Skeletal muscle satellite cell (primary cell): ENCODE measurements around the gene MZT2B. TPM values are rescaled to one million over a fixed set of nuclear protein-coding genes. Genes with fewer than 3 reads are reported as not detected.
"Not testable (repeated sequence)": the region's sequence is repeated elsewhere in the genome, so short reads cannot be mapped to it uniquely, and the experiment has no call there.

Experiments
- H3K27me3 ChIP-seq: 2 replicates; pipeline ENCODE4 v1.7.0; 2013; ENCODE audit warnings: low read length; ENCODE audit not compliant: control insufficient read depth, insufficient read depth
- H3K36me3 ChIP-seq: 2 replicates; pipeline ENCODE4 v1.7.0; 2013; ENCODE audit warnings: mild to moderate bottlenecking, control low read depth, low read length; ENCODE audit not compliant: insufficient read depth
- H3K4me1 ChIP-seq: 2 replicates; pipeline ENCODE4 v1.7.0; 2013; ENCODE audit warnings: low read length; ENCODE audit not compliant: control insufficient read depth, insufficient read depth
- H3K4me2 ChIP-seq: 2 replicates; pipeline ENCODE4 v1.7.0; 2013; ENCODE audit warnings: mild to moderate bottlenecking, low read length
- H3K4me3 ChIP-seq: 2 replicates; pipeline ENCODE4 v1.7.0; 2013; ENCODE audit warnings: low read length
- H3K9ac ChIP-seq: 2 replicates; pipeline ENCODE4 v1.7.0; 2013; ENCODE audit warnings: mild to moderate bottlenecking, low read depth, low read length, moderate library complexity
- H3K9me3 ChIP-seq: replicated peaks from 2 replicates; pipeline ENCODE4 v1.7.0; 2013; ENCODE audit warnings: mild to moderate bottlenecking, control low read depth, low read length
- total RNA-seq: library from RNA; depleted of rRNA; stranded (reverse); fragments of >200 nt; gene quantifications from 2 replicates; pipeline ENCODE4 v1.2.3, GENCODE V29; 2012; rRNA removed

MZT2B gene
- total RNA-seq = 129 and 145 TPM in 2 replicates

DNA sequence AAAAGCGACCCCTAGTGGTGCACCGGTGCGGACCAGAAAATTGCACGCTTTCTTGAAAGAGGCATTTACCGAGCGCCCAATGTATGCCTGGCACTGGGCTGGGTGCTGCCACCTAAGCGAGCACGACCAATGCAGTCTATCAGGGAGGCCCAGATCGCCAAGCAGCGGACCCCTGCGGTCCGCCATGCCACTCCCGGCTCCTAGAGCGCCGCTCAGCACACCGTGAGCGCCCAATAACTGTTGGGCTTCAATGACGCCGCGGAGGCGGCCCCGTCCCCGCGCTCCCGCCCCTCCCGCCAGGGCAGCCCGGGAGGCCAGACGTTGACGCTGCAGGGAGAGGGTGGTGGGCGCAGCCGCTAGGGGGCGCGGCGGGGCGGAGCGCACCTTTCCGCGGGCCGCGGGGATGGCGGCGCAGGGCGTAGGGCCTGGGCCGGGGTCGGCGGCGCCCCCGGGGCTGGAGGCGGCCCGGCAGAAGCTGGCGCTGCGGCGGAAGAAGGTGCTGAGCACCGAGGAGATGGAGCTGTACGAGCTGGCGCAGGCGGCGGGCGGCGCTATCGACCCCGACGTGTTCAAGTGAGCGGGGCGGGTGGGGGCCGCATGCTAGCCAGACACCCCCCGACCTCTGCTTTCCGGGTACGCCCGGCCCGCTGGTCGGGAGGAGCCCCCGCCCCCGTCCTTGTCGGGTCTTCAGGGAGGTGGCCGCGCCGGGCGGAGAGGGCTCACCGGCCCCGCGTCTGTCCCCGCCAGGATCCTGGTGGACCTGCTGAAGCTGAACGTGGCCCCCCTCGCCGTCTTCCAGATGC lies at the start of gene MZT2B:
Gene MZT2B (plus strand): TSS at position 383 of the 803 bp plus-strand sequence. CDS start 21 bp downstream, at position 404.
- peak within 1 kb of the TSS; percentile 97 for H3K4me2 ChIP-seq
- not testable (repeated sequence) for H3K9me3 ChIP-seq
- H3K4me3 ChIP-seq = peak within 1 kb of the TSS; percentile 100

DNA sequence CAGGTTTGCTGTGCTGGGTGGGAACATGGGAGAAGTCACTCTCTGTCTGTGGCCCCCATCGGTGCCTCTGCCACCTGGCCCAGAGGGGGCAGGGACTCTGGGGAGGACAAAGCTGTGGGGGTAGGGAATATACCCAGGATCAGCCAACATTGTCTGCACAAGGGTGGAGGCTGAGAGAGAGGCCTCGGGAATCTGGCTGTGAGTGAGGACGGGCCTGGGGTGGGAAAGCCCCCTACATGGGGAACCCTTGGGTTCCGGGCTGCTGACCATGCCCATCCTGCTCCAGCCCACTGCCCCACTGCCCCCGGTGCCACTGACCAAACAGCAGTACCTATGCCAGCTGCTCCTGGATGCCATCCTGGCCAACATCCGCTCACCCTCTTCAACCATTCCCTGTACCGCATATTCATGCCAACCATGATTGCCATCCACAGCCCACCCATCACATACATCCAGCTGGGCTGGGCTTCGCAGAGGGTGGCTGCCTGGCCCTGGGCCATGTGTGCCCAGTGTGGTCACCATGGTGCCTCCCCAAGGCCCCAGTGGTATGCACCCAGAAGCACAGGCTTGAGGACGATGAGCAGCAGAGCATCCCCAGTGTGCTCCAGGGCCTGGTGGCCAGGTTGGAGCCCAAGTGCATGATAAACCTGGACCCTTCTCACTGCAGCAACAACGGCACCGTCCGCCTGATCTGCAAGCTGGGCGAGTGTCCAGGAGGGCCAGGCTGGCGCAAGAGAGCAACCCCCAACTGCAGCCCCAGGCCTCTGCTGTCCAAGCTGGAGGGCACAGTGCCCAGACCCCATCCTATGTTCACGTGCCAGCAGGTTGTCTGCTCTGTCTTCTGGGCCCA lies 46.1 kb upstream of the MZT2B start:
- Histone ChIP-seq H3K9ac (no peak overlapping the region), H3K4me3 (no peak overlapping the region), H3K4me2 (no peak overlapping the region), H3K4me1 (no peaks in the 10 kb centered on the region), H3K9me3 (no peaks in the 10 kb centered on the region), H3K36me3 (no peaks in the 10 kb centered on the region), H3K27me3 (no peaks in the 10 kb centered on the region)

More for the DNA sequence above, at the start of gene MZT2B:
- not testable (repeated sequence) for H3K27me3 ChIP-seq, H3K36me3 ChIP-seq, H3K4me1 ChIP-seq
- peak within 1 kb of the TSS; percentile 98 for H3K9ac ChIP-seq

- not testable (repeated sequence) for H3K4me1 ChIP-seq, H3K4me2 ChIP-seq, H3K27me3 ChIP-seq, H3K4me3 ChIP-seq, H3K36me3 ChIP-seq, H3K9ac ChIP-seq, H3K9me3 ChIP-seq
Measured at GRCh38 chr2:130136546-130136945, 45.5 kb upstream of the MZT2B start.

DNA sequence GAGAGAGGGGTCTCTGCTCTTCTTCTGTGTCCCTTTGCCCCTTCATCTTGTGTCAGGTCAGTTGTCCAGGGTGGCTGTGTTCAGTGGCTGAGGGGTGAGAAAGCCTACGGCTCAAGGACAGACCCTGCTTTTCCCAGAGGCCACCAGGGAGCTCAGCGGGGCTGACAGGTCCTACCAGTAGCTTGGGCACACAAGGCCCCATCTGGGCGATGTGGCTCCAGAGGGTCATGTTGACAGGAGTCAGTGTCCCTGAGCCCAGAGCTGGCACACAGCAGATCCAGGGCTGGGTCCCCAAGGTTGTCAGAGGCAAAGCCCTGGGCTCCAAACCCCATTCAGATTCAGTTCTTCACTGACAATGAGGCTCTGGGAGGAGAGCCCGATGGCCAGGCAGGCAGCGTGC lies 44.9 kb upstream of the MZT2B start:
- not testable (repeated sequence) for H3K9me3 ChIP-seq, H3K9ac ChIP-seq, H3K36me3 ChIP-seq, H3K4me3 ChIP-seq, H3K4me1 ChIP-seq, H3K27me3 ChIP-seq, H3K4me2 ChIP-seq

GRCh38 chr2:130138326-130138725 lies 43.7 kb upstream of the MZT2B start:
- H3K27me3 ChIP-seq, H3K9me3 ChIP-seq, H3K4me3 ChIP-seq, H3K9ac ChIP-seq, H3K4me1 ChIP-seq, H3K4me2 ChIP-seq, H3K36me3 ChIP-seq: not testable (repeated sequence)

DNA sequence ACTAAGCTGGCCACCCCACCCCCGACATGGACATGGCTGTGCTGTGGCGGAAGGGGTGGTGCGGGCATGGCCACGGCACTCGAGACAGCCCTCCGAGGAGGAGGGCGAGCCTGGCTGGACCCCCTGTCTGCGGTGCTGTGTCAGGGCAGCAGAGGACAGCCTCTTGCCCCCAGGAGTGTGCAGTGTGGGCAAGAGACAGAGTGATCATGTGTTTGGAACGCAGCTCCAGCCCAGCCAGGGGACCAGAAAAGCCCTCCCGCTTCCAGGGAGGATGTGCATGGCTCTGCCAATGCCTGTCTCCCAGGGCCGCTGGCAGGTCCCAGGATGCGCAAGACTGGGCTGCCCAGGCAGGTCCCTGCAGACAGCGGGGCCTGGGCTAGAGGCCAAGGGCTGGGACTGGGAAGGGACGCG lies 43.2 kb upstream of the MZT2B start:
- H3K4me2 ChIP-seq, H3K4me1 ChIP-seq, H3K9me3 ChIP-seq, H3K4me3 ChIP-seq, H3K27me3 ChIP-seq, H3K36me3 ChIP-seq, H3K9ac ChIP-seq: not testable (repeated sequence)

GRCh38 chr2:130139331-130140280 lies 42.5 kb upstream of the MZT2B start:
- not testable (repeated sequence) for H3K4me3 ChIP-seq, H3K27me3 ChIP-seq, H3K36me3 ChIP-seq, H3K4me1 ChIP-seq, H3K9ac ChIP-seq, H3K9me3 ChIP-seq, H3K4me2 ChIP-seq

- not testable (repeated sequence) for H3K9ac ChIP-seq, H3K4me1 ChIP-seq, H3K36me3 ChIP-seq, H3K4me2 ChIP-seq, H3K4me3 ChIP-seq, H3K27me3 ChIP-seq, H3K9me3 ChIP-seq
Measured at GRCh38 chr2:130140516-130140915, 41.5 kb upstream of the MZT2B start.

GRCh38 chr2:130141002-130141401 lies 41.1 kb upstream of the MZT2B start:
- H3K4me3 ChIP-seq, H3K9me3 ChIP-seq, H3K9ac ChIP-seq, H3K4me1 ChIP-seq, H3K27me3 ChIP-seq, H3K36me3 ChIP-seq, H3K4me2 ChIP-seq: not testable (repeated sequence)

- H3K4me3 ChIP-seq, H3K27me3 ChIP-seq, H3K9me3 ChIP-seq, H3K36me3 ChIP-seq, H3K9ac ChIP-seq, H3K4me1 ChIP-seq, H3K4me2 ChIP-seq: not testable (repeated sequence)
Measured at GRCh38 chr2:130141645-130142370, 40.3 kb upstream of the MZT2B start.
